GM18511 (cell line): Measurements from ENCODE around the gene RIPOR2.
"Not testable (repeated sequence)": the region's sequence is repeated elsewhere in the genome, so short reads cannot be mapped to it uniquely, and the experiment has no call there.

Experiments
- ATAC-seq: cut with Tn5 transposase; IDR thresholded peaks from one replicate; pipeline ENCODE4 v1.9.1; 2021; ENCODE audit warnings: mild to moderate bottlenecking, moderate library complexity; ENCODE audit not compliant: unreplicated experiment

The RIPOR2 gene

GRCh38 chr6:24959319-24959718 lies 23.6 kb upstream of the RIPOR2 start:
- ATAC-seq = no peak

- ATAC-seq = no peak
Measured at GRCh38 chr6:24957199-24957598, 21.4 kb upstream of the RIPOR2 start.

GRCh38 chr6:24953726-24954125 lies 18.0 kb upstream of the RIPOR2 start:
- ATAC-seq = no peak

GRCh38 chr6:24951811-24952299 lies 16.1 kb upstream of the RIPOR2 start:
- ATAC-seq = no peak

- no peak for ATAC-seq
Measured at GRCh38 chr6:24950218-24950941, 14.6 kb upstream of the RIPOR2 start.

GRCh38 chr6:24949020-24949569 lies 13.3 kb upstream of the RIPOR2 start:
- ATAC-seq = peak; percentile 96

- not testable (repeated sequence) for ATAC-seq
Measured at GRCh38 chr6:24948261-24948660, 12.5 kb upstream of the RIPOR2 start.

GRCh38 chr6:24947636-24948035 lies 11.9 kb upstream of the RIPOR2 start:
- no peak for ATAC-seq

GRCh38 chr6:24945054-24945453 lies 9.3 kb upstream of the RIPOR2 start:
- no peak for ATAC-seq

GRCh38 chr6:24943774-24944173 lies 8.0 kb upstream of the RIPOR2 start:
- ATAC-seq = no peak

GRCh38 chr6:24940311-24940917 lies 4.7 kb upstream of the RIPOR2 start:
- ATAC-seq = no peak

GRCh38 chr6:24936641-24937317 lies 1.0 kb upstream of the RIPOR2 start:
- peak; percentile 69 for ATAC-seq

- no peak for ATAC-seq
Measured at GRCh38 chr6:24933868-24934401, 1.8 kb downstream of the RIPOR2 start.

- peak; percentile 2 for ATAC-seq
Measured at GRCh38 chr6:24933266-24933665, 2.5 kb downstream of the RIPOR2 start.

GRCh38 chr6:24932832-24933231 lies 2.9 kb downstream of the RIPOR2 start:
- ATAC-seq = peak; percentile 37

GRCh38 chr6:24931718-24932691 lies 3.8 kb downstream of the RIPOR2 start:
- peak; percentile 35 for ATAC-seq

- no peak for ATAC-seq
Measured at GRCh38 chr6:24931296-24931695, 4.5 kb downstream of the RIPOR2 start.

GRCh38 chr6:24930431-24930871 lies 5.3 kb downstream of the RIPOR2 start:
- no peak for ATAC-seq

GRCh38 chr6:24929242-24929641 lies 6.5 kb downstream of the RIPOR2 start:
- ATAC-seq = peak; percentile 45
